ENCODE measurements around the gene STEAP1B.
"Not testable (repeated sequence)": the region's sequence is repeated elsewhere in the genome, so short reads cannot be mapped to it uniquely, and the experiment has no call there.

The STEAP1B gene

GRCh38 chr7:22496912-22497311, 3.1 kb downstream of the STEAP1B start:
- peak; percentile 73 for DNase-seq (ENCODE audit: low read depth)

GRCh38 chr7:22496296-22496888, 3.6 kb downstream of the STEAP1B start:
- DNase-seq (ENCODE audit: low read depth) = peak; percentile 54

DNA sequence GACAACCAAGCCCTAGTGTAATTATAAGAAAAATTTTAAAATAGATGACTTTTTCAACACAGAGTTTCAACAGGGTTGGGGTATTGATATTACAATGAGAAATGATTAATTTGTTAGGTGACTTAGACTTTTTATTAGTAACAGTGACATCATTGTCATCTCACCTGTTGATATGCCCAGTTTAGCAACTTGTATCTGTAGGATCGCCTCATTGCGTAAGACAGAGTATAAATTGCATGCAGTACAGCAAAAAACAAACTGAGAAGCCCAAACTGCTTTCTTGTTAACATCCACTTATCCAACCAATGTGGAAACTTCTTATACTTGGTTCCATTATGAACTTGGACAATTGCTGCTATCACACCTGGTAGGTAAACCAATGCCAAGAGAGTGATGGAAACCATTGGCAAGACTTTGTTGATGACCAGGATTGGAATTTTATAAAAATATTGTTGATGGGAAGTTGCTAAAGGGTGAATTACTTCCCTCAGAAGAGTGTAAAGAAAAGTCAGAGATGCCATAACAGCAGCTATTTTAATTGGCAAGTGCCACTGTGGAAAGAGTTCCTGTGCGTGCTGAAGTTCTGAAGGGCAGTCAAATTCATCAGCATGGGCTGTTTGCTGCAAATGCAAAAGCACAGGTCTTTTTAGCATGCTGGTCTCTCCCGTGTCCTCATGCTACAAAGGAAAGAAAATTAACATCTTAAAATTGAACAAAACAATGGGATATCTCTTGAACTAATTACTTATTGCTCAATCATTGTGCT, 6.6 kb downstream of the STEAP1B start:
- not testable (repeated sequence) for DNase-seq (ENCODE audit: low read depth)

DNA sequence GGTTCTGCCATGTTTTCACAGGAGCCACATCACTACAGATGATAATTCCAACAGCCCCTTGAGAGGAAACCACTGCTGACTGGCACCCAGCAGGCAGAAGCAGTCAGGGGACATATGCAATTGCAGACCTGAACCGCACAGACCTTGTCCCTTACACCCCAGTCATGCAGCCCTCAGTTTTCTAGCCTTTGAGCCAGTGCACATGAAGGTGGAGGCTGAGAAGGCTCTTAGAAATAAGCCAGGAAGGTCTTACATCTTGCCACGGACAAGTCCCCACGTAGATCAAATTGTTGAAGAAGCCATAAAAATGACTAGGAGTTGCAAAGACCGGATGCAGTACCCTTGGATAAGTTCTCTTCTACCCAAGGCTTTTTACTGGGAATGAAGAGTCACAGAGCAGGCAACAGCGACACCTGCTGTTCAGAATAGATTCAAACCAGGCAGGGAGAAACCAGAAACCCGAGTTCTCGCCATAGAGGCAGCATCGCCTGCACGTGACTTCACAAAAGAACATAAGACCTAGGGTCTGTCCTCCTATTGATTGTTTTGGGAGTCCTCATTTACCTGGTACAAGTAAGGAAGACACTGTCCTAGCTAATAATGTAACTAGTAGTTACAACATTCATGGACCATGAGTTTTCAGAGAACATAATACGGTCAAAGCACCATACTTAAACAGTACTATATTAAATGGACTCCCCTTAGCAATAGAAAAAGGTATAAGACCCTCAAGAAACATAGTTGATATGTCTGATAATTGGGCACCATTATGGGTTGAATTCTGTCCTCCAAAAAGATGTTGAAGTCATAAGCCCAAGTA, 11.1 kb downstream of the STEAP1B start:
- DNase-seq (ENCODE audit: low read depth) = peak; percentile 79

DNA sequence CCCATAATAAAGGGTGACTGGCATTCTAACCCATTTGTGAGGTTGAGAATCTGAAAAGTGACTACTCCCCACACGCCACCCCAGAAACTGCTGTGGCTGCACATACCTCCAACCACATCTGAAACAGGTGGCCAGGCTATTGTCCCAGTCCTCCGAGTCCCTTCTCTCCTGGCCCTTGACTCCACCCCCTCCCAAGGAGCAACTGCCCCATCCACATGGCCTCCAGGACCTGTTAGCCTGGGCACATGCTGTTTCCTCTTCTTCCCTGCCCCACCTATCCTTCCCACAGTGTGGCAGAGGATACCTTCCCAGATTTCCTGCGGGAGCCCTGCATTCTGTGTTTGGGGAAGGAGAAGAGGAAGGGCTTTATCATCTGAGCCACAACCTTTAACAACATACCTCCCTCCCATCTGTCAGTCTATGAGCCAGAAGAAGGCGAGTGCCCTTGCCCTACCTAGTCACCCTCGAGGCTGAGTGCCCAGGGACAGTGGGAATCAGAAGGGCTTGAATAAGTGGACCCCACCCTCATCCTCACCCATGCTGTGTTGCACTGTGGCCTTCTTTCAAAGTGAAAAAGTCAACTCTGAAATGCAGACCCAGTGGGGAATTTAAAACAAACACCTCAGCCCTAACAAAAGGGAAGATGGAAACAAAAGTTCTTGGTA, 11.9 kb downstream of the STEAP1B start:
- no peak for DNase-seq (ENCODE audit: low read depth)

GRCh38 chr7:22486597-22486996, 13.4 kb downstream of the STEAP1B start:
- DNase-seq (ENCODE audit: low read depth) = peak; percentile 22

GRCh38 chr7:22485189-22485588, 14.8 kb downstream of the STEAP1B start:
- DNase-seq (ENCODE audit: low read depth) = peak; percentile 81

DNA sequence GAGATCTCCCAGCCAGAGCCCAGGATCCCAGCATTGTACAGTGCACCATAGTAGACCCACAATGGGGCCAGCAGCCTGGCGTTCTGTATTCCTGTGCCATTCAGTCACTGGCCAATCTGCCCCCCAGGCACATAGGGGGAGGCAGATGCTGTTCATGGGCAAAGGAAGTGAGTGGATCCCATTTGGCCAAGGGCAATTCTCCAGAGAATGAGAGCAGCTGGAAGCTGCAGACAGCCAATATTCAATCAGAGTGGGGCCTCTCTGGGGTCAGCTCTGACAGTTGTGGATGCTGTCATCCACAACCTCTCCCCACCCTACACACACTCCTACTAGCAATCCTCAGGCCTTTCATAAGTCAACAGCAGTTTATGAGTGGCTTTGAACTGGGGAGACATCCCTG, 17.5 kb downstream of the STEAP1B start:
- peak; percentile 35 for DNase-seq (ENCODE audit: low read depth)

DNA sequence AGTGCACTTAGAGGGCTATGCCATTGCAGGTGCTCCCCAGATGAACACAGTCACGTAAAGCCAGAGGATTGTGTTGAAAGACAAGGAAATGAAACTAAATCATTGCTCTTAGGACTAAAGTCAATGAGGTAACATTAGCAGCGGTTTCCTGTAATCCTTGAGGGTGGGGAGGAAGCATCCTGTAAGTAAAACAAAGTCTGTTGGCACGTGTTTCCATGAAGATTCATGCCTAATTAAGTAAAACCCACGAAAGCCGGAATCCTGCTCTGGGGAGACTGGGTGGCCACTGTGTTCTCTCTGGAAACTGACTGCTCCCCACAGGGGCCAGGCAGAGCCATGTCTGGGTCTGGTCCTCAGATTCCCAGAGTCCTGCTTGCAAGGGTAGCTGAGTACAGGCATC, 18.3 kb downstream of the STEAP1B start:
- DNase-seq (ENCODE audit: low read depth) = peak; percentile 71

GRCh38 chr7:22480523-22481075, 19.4 kb downstream of the STEAP1B start:
- DNase-seq (ENCODE audit: low read depth) = no peak

DNA sequence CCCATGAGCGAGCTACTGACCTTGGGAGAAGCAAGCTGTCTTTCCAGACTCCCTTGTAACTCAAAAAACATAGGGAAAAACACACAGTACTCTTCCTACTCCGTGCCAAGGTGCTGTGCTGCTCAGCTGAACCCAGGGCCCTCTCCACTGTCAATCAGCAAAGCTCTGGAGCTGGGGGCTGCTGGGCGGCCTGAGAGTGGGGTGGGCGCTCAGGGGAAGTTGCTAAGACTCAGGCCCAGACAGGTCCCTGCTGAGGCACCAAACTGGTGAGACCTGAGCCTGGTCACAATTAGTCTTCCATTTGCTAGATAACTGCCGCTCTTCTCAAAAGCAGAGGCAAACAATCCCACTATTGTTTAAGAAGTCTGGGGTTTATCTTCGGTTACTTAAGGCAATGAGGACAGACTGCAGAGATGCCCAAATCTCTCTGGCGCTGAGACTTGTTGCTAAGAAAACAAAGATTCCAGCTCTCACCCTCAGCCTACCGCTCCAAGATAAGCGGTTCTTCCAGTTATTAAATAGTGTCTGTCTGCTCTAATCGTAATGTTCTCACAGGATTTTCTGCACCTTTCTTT, 22.0 kb downstream of the STEAP1B start:
- no peak for DNase-seq (ENCODE audit: low read depth)

DNA sequence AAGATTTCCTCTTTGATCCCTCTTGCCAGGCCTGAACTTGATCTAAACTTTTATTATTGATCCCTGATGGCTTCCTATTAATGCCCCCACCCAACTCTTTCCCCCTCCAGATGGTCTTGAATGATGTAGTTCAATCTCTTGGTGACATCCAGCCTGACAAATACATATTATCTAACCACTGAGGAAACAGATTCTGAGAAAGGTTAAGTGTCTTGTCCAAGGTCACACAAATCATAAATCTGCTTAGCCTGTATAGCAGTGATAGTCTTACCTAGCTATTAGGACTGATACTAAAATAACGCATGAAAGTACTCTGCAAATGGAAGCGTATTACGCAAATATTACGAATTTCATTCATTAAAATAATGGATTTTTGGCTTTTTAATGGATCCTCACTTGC, 22.7 kb downstream of the STEAP1B start:
- DNase-seq (ENCODE audit: low read depth) = no peak

DNA sequence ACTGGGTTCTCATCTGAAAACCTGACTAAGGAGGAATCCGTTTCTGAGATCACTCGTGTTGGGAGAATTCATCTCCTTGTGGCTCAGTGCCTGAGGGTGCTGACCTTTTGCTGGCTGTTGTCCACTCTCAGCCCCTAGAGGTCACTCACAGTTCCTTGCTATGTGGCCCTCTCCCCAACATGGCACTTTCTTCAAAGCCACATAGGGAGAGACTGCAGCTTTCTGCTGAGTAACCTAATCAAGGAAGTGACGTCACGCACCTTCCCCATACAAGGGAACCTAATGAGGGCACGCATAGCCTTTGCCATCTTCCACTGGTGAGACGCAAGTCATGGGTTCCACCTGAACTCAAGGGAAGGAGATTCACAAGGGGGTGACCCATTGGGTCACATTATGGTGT, 23.2 kb downstream of the STEAP1B start:
- DNase-seq (ENCODE audit: low read depth) = no peak

- no peak for DNase-seq (ENCODE audit: low read depth)
Observed at GRCh38 chr7:22474645-22475044, 25.3 kb downstream of the STEAP1B start.

- DNase-seq (ENCODE audit: low read depth) = no peak
Observed at GRCh38 chr7:22470981-22471380, 29.0 kb downstream of the STEAP1B start.

DNA sequence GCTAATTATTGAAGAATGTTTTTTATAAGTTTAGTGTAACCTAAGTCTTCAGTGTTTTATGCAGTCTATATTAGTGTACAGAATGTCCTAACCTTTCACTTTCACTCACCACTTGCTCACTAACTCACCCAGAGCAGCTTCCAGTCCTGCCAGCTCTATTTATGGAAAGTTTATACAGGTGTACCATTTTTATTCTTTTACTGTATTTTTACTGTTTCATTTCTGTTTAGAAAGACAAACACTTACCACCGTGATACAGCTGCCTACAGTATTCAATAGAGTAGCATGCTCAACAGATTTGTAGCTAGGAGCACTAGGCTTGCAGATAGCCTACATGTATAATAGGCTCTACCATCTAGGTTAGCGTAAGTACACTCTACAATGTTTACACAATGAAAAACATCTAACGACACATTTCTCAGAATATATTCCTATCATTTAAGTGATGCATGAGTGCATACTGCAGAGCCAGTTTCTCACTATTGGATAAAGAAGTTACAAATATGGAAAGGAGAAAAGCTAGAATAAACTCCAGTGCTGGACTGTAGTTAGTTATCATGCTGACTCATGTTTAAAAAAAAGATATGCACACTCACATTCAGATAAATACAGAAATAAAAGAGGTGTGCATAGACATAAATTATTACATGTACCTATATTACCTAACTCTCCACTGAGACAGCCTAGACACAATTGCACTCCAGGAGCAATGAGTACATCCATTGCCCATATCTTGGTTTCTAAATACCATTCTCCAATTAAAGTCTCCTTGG, 30.4 kb downstream of the STEAP1B start:
- no peak for DNase-seq (ENCODE audit: low read depth)

- DNase-seq (ENCODE audit: low read depth) = no peak
Observed at GRCh38 chr7:22468609-22469008, 31.4 kb downstream of the STEAP1B start.

GRCh38 chr7:22464299-22464698, 35.7 kb downstream of the STEAP1B start:
- DNase-seq (ENCODE audit: low read depth) = no peak

GRCh38 chr7:22460363-22460988, 39.5 kb downstream of the STEAP1B start:
- no peak for DNase-seq (ENCODE audit: low read depth)

GRCh38 chr7:22457471-22457870, 42.5 kb downstream of the STEAP1B start:
- no peak for DNase-seq (ENCODE audit: low read depth)
